GM18520 (cell line): ENCODE data around the gene ERICH2.

Experiments used
- ATAC-seq: cut with Tn5 transposase; IDR thresholded peaks from one replicate; pipeline ENCODE4 v1.9.1; 2021; ENCODE audit not compliant: unreplicated experiment

Gene ERICH2

DNA sequence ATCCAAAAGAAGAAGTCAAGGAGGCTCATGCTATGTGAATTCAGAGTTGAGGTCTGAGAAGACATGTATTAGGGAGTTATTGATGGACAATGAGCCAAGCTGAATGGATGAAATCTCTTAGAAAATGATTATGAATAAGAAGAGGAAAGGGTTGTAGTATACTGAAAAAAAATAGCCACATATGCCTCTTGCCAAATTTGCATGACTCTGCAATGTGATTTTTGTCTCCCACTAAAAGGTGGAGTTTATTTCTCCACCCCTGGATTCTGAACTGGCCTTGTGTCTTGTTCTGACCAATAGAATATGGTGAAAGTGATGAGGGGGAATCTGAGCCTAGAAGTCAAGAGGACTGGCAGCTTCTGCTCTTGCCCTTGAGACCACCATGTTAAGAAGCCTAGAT is 8.6 kb upstream of the ERICH2 start:
- no peak for ATAC-seq

DNA sequence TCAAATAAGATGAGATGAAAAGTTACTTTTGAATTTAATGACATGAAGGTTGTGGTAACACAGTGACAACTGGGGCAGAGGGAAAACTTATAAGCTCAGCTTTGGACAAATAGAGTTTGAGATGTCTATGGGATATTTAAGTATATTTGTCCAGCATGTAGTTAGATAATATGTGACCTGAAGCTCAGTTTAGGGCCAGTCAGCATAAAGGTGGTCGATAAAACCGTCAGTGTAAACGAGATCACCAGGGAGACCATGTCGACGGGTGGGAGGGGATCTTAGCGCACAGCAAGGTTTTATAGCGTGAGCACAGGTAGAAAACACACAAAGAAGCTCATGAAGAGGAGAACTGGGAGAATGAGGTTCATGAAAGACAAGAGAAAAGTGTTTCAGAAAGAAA is 7.4 kb upstream of the ERICH2 start:
- ATAC-seq: no peak

DNA sequence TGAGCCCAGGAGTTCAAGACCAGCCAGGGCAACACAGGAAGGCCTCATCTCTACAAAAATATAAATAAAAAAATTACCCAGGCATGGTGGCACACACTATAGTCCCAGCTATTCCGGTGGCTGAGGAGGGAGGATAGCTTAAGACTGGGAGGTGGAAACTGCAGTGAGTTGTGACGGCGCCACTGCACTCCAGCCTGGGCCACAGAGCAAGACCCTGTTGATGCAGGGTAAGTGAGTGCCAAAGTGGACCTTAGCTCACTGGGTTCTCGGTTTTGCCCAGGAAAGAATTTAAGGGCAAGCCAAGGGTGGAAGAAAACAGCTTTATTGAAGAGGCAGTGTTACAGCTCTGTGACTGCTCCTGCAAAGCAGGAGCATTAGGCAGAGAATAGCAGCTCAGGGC is 6.9 kb upstream of the ERICH2 start:
- no peak for ATAC-seq

DNA sequence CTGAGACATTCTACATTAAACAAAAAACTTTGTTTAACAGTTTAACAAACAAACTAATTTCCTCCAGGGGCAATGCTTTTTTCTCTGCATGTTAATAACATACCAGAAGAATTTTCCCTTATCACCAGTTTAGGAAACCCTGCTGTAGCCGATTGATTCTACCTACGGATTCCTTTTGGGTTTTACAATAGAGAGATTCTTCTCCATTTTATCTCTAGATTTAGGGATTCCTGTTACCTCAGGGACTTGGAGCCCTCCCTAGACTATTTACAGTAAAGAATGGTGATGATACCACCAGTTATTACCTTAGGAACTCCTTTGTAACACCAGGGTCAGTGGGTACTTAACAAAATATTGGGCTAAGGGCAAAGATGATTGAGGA is 5.3 kb upstream of the ERICH2 start:
- no peak for ATAC-seq

DNA sequence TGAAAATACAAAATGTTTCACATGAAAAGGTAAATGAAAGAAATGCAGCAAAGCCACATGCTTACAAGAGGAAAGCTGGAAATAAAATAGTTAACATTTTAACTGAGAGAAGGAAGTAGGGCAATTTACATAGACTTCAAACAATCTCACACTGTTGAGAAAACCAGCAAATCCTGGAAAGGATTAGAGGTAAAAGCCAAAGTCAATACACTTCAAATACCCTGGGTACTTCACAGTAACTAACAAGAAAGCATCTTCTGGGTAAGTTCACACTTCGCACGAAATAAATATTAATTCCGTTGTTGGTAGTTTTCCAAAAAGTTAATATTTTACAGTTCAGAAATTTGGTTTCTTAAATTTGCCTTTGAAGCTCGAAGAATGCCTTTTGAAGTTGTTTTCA is 3.5 kb upstream of the ERICH2 start:
- no peak for ATAC-seq

DNA sequence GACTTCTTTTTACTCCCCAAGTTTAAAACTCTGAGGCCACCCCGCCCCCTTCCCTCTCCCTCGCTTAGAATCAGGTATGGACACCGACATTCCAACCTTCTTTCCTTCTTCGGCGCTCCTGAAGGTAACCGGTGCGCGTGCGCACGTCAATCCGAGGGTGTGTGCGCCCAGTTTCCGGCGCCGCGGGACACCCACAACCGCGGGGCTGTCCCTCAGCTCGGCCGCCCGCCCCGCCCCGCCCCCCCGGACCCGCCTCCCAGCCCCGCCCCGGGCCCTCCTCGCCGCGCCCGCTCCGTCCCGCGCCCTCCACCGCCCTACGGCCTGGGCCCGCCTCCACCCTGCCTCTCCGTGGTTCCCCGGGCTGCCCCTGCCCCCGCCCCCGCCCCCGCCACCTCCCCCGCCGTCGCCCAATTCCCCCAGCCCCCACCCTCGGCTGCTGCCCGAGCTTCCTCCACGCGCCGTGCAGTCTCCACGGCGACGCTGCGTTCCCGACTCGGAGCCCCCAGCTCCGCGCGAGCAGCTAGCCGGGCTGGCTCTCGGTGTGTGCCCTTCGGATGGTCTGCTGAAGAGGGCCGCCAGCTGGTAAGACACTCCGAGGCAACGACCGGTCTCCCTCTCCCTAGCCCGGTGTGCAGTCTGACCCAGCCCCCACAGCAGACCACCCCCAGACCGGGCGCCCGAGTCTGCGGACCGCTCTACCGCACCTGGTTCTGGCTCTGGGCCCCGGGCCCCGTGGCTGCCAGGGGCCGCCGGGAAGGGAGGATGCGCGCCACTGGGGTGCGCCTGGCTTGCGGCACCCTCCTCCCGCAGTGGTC is 635 bp downstream of the ERICH2 start:
- peak; percentile 62 for ATAC-seq

DNA sequence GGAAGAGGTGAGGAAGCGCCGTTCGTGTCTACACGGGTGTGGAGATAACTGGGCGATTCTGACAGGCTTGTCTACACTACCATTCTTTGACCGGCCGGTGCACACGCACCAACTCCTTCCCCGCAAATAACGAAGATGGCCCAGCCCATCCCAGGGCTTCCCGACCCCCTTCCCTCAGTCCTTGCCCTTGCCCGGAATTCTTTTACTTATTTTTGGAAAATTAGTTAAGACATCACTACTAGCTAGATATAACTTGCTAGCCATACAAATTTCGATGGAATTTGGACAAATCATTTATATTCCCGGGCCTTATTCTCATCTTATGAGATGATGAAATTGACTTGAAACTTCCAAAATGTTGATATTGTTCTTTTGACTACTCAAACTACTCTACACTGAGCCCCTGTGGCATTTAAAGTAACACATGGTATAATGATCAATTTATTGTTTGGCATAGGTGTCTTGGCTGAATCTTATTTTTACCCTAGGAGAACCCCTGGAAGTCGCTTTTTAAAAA is 1.3 kb downstream of the ERICH2 start:
- no peak for ATAC-seq

DNA sequence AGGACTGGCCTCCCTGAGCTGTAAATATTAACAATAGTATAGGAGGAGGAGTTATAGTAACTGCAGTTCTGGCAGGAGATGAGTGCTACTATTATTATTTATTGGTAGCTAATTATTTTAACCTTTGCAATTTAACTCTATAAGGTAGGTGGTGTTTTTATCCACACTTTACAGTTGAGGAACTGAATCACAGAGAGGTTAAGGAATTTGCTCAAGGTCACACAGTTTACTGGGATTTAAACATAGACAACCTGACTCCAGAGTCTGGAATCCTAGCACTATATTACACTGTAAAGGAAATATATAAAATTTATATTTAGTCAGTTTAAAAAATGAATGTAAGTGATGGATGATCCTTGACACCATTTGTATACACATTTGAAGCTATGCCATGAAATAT is 2.1 kb downstream of the ERICH2 start:
- no peak for ATAC-seq

DNA sequence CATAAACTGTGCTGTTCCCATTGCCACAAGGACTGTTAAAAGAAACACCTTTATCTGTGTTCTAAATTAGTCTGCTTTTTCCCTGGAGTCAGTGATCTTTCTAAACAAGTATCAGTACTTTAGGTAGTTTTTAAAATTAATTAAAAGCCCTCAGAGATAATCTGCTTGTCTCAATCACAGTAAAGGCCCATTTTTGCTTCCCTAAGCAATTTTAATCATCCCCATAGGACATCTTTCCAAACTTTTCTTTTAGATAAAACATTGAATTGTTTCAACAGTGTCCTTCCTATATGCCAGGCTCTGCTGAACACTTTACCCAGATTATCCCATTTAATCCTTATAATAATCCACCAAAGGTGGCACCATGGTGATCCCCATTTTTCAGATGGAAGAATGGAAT is 3.9 kb downstream of the ERICH2 start:
- no peak for ATAC-seq

DNA sequence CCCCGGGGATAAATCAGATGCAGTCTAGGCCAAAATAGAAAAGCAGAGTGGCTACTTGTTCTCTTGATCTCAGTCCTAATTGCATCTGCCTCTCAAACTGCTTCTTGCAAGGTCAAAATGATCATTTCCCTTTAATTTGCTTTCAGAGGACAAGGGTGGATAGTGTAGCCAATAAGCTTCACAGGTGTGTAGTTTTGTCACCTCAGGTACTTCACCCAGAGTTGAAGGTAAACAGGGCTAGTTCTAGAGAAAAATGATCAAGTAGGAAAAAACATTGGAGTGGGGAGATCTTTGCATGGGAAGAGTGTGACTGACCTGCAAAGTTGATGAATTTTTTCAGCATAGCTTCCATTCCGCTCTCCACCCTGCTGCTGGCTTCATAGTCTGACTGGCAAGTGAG is 8.7 kb downstream of the ERICH2 start:
- ATAC-seq: no peak

DNA sequence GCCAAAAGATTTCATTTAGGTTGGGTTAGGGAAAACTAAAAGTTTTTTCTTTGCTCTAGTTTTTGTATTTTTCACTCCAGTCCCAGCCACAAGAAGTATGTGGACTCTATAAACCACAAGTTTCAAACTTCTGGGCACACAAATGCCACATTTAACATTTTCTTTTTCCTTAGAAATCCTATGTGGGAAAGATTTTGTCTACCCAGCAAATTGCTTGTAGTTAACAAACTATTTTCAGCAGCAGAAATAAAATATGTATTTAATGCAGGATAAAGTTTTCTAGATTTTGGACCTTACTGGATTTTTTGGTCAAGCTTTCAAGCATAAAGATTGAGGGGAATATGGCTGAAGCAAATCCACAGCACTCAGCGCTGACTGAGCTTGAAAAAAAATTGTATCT is 9.1 kb downstream of the ERICH2 start:
- no peak for ATAC-seq

DNA sequence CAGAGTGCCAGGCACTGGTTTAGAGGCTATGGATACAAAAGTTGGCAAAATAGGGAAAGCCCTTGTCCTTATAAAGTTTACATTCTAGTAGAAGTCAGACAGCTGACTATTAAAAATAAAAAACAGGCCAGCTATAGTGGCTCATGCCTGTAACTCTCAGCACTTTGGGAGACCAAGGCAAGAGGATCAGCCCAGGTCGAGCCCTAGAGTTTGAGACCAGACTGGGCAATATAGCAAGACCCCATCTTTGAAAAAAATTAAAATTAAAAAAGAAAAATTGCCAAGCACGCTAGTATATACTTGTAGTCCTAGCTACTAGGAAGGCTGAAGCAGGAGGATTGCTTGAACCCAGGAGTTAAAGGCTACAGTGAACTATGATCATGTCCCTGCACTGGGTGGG is 12.5 kb downstream of the ERICH2 start:
- no peak for ATAC-seq

DNA sequence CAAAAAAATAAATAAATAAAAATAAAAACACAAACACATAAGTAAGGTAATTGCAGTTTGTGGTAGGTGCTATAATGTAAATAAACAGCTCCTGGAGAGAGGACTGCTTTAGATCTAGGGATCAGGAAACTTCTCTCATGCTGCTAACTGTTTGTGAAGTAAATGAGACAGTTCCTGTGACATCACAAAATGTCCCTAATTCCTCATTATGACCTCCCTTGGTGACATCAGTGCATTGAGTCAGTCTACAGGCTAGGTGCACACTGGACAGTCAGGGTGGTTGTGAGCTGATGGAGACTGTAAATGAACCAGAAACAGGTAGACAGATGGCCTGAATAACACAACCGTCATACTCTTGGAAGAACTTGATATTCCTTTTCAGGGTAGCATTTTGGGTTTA is 13.4 kb downstream of the ERICH2 start:
- no peak for ATAC-seq

DNA sequence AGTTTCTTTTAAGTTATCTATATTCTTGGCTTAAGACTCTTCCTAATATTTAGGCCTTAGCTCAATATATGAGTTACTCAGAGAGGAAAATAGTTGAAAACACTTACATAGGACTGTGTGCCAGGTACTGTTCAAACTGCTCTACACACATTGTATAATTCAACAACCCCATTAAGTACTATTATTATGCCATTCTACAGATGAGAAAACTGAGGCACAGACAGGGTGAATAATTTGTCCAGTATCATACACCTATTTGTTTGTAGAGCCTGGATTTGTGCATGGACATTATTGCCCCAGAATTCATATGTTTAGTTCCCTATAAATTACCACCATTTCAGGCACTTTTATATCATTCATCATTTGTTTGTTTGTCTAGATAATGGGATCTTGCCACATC is 28.8 kb downstream of the ERICH2 start:
- no peak for ATAC-seq

DNA sequence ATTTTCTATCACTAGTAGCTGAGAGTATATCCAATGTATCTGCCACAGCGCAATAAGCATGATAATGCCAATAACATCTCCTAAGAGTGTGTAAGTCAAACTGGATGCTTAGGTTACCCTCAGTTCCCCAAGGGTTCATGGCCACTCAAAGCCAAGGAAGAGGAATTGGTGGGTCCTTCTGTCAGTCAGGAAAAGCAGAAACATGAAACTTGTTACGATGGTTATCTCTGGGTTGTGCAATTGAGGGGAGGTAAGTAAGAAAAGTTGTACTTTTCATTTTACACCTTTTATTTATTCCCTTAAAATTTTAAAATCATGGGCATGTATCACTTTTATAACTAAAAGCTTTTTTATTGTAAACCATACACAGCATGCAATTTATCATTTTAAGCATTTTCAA is 36.4 kb downstream of the ERICH2 start:
- no peak for ATAC-seq

DNA sequence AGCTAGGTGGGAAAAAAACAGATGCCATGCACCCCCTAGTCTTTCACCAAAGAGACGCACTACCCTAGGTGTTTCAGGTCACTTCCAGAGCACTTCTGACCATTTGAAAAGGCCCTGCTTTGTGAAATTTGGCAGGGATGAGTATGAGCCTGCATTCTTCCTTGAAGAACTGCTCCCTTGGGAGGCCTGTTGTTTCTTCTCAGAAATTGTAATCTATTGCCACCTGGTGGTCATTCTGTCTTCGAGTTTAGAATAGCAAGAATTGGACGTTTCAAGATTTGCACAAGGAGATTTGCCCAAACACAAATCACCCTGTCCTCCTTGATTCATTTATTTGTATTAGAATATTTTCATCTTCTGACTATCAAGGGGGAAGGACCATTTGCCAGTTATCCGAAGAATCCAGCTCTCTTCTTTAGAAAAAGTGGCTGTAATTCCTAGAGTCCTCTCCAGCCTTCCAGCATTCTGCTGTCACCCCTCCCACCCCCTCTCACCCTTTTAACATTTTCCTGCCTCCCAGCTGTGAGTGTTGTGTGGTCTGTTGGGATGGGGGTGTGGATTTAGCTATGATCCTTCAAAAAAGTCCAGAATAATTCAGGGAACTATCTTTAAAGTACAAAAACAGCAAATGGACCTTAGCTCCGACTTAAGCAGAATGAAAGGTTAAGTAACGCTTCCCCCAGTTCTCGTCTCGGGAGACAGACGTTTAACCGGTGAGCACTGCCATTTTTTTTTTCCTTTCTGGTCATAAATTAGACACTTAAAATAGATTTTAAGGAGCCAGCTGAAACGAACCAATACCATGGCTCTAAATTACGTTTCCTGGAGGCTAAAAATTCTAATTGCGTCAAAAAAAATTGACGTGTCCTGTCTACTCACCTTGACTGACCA is 42.8 kb downstream of the ERICH2 start:
- ATAC-seq: no peak

DNA sequence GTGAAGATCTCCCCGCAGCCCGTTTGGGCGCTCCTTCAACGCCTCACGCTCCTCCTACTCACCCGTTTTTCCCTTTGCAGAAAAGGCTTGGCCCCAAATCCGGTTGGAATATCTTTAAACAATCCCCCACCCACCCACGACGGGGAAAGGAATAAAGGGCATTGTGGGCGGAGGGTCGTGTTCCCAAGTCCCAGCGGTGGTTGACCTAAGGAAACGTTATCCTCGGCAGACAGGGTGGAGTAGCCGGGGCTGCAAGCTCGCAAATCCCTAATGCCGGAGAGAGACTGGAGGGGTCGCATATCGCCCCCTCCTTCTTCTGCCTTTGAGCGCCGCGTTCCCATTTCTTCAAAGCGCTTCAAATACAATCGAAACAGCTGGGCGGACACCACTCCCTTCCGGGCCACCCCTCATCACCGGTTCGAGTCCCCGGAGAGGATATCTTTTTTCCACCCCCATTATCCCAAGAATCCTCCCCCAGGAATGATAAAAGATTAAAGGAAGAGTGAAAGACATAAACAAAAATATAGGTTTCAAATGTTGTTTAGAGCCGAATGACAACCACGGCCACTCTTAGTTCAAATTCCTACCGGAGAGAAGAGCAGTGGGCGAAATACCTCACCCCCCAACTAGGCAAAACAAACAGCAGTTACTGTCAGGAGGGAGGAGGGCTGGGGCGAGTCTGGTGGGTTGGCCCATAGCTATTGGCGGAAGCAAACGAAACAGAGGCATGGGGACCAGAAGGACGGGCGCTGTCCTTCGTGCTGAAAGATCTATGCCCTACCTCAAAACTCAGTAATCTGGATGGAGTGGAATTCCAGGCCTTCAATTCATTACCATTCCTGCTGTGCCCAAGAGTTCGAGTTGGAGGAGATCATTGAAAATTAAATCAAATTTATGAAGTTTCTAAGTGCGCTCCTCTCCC is 43.7 kb downstream of the ERICH2 start:
- ATAC-seq: no peak

DNA sequence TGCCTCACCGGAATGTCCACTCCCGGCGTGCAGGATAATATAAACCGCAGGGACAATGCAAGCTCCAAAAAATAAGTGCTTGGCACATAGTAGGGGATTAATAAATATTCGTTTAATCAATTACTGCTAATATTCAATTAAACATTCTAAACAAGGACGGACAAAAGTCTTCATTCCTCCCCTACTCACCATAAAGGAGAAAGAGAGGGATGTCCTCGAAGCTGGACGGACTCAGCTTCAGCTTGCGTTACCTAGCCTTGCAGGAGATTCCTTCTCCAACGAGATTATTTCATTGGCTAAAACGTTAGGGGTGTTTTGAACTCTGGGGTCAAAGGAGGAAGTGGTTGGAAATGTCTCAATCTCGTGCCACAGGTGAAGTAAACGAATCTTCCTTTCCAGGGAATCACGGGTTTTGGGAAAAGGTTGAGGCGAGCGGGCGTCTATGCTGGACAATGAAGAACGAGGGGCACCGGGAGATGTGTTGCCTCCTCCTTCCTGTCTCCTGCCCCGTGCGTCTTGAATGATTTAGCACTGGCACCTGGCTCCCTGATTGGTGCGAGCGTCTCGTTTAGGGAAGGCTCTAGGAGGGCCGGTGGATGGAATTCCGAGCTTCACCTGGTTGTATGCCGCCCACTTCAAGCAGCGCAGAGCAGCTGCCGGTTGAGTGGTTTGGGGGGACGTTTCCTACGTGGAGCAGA is 44.5 kb downstream of the ERICH2 start:
- ATAC-seq: no peak

DNA sequence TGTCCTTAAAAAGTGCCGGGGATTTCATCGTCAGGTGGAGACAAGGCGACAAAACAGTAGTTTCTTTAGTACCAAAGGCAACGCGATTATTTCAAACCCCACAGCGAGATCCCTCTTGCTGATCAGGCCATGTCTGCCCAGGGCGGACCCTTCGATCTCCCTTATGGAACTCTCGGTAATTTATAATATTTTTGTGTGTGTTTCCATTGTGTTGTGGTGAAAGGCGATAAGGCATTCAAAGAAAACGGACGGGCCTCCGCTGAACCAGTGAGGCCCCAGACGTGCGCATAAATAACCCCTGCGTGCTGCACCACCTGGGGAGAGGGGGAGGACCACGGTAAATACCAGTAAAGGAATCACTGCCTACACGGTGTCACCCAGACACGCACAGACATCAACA is 45.1 kb downstream of the ERICH2 start:
- ATAC-seq: no peak

DNA sequence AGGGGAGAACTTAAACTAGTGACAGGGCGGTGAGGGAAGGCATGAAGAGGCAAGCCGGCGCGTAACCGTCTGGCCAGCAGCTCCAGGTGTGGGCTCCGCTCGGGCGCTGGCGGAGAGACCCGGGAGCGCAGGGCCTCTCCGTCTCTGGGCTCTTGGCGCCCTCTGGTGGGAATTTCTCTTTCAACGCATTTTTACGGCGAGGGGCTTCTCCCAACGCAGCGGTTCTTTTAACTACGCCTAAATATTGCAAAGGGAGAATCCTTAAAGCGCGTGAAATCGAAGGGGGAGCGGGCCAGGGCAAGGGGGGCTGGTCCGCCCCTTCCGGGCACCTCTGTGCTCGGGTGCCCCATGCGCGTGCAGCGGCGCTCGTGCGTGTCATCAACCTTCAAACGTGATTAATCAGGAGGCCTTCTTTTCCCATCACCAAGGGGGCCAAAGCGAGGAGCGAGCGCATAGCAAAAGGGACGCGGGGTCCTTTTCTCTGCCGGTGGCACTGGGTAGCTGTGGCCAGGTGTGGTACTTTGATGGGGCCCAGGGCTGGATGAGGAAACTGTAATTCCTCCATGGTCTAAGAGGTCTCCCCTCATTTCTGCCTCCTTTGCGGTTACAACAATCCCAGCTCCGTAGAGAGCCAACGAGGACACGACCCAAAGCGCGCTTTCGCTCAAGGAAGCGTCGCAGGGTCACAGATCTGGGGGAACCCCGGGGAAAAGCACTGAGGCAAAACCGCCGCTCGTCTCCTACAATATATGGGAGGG is 45.7 kb downstream of the ERICH2 start:
- no peak for ATAC-seq
